Loucy (cell line): Measurements from ENCODE around the gene TAGLN2.

Source experiments
- H2AFZ ChIP-seq: fragments of 200-600 bp; sonication (generic); 2 replicates; pipeline ENCODE4 v1.6.0; 2016; ENCODE audit warnings: antibody characterized with exemption, mild to moderate bottlenecking, low read length, moderate library complexity
- H3F3A ChIP-seq: fragments of 200-600 bp; 2 replicates; pipeline ENCODE4 v1.6.0; 2016; ENCODE audit warnings: antibody characterized with exemption, low read depth, mild to moderate bottlenecking
- H3K27me3 ChIP-seq: fragments of 200-600 bp; sonication (generic); 2 replicates; pipeline ENCODE4 v1.6.1; 2014; ENCODE audit warnings: low read length, mild to moderate bottlenecking; ENCODE audit not compliant: insufficient read depth, poor library complexity, severe bottlenecking
- H3K36me3 ChIP-seq: fragments of 200-600 bp; sonication (generic); 2 replicates; pipeline ENCODE4 v1.6.1; 2016; ENCODE audit warnings: low read length; ENCODE audit not compliant: insufficient read depth
- H3K4me1 ChIP-seq: fragments of 200-600 bp; sonication (generic); 2 replicates; pipeline ENCODE4 v1.5.1; 2014; ENCODE audit warnings: low read length, mild to moderate bottlenecking; ENCODE audit not compliant: insufficient read depth, poor library complexity, severe bottlenecking
- H3K4me2 ChIP-seq: fragments of 200-600 bp; sonication (generic); 2 replicates; pipeline ENCODE4 v1.6.0; 2014; ENCODE audit warnings: antibody characterized with exemption, low read length, low read depth, mild to moderate bottlenecking; ENCODE audit not compliant: poor library complexity, severe bottlenecking
- H3K4me3 ChIP-seq: fragments of 200-600 bp; sonication (generic); 2 replicates; pipeline ENCODE4 v1.5.1; 2014; ENCODE audit warnings: low read length, mild to moderate bottlenecking, mixed read lengths; ENCODE audit not compliant: poor library complexity, severe bottlenecking
- H3K79me2 ChIP-seq: fragments of 200-600 bp; sonication (generic); 2 replicates; pipeline ENCODE4 v1.6.1; 2014; ENCODE audit warnings: low read length; ENCODE audit not compliant: insufficient read depth
- H3K9ac ChIP-seq: fragments of 200-600 bp; sonication (generic); 2 replicates; pipeline ENCODE4 v1.6.0; 2014; ENCODE audit warnings: mild to moderate bottlenecking, low read depth, low read length, moderate library complexity; ENCODE audit not compliant: poor library complexity, severe bottlenecking
- H3K9me2 ChIP-seq: fragments of 200-600 bp; sonication (generic); replicated peaks from 2 replicates; pipeline ENCODE4 v1.6.1; 2016; ENCODE audit warnings: low read depth, low read length, mixed read lengths
- H3K9me3 ChIP-seq: fragments of 200-600 bp; sonication (generic); 2 replicates; pipeline ENCODE4 v1.6.1; 2014; ENCODE audit warnings: mild to moderate bottlenecking, antibody characterized with exemption, low read length, low read depth; ENCODE audit not compliant: insufficient read depth
- H4K20me1 ChIP-seq: fragments of 200-600 bp; sonication (generic); 2 replicates; pipeline ENCODE4 v1.6.0; 2014; ENCODE audit warnings: antibody characterized with exemption, low read length, mild to moderate bottlenecking; ENCODE audit not compliant: insufficient read depth, poor library complexity, severe bottlenecking
- CTCF ChIP-seq: fragments of 200-600 bp; sonication (generic); conservative IDR thresholded peaks from 2 replicates; pipeline ENCODE4 v1.5.1; 2014; ENCODE audit warnings: mild to moderate bottlenecking, antibody characterized with exemption, low read length
- EZH2phosphoT487 ChIP-seq: fragments of 200-600 bp; IDR thresholded peaks from 2 replicates; pipeline ENCODE4 v1.6.1; 2018; ENCODE audit warnings: antibody characterized with exemption, mild to moderate bottlenecking, moderate library complexity, borderline replicate concordance

Gene TAGLN2

DNA sequence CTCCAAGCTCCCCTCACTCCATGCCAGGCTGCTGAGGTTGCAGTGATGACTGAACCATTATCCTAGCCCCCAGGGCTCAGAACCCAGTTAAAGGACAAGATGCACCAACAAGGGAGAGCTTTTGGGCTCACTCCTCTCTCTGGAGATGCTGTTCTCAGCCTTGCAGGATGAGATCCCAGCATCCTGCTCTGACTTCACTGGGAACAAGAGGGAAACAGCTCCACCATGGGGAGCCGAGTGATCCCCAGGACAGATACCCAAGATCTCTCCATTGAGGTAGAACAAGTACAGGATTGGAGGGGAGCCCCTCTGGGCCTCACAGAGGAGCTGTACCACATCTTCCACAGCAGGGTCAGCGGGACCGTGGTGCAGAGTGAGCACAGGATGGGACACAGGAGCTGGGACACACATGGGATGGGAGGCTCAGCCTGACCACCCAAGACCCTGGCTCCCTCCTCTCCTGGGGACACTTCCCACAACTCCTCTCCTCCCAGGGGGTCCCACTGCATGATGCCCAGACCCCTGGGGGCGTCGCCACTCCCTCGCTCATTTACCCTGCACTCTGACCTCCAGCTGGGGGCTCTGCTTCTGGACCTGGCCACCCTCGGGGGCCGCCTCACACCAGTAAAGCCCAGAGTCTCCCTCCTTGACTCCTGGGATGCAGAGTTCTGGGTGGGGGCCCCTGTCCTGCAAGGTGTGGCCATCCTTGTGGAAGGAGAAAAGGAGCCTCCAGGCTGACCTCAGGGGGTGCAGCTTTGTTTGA, 47.3 kb upstream of the TAGLN2 start:
- Histone ChIP-seq H3K9me2 (no peaks in the 10 kb centered on the region), H3K4me1 (no peaks in the 10 kb centered on the region), H4K20me1 (no peaks in the 10 kb centered on the region), H3K9ac (no peak overlapping the region), H3K27me3 (peaks cover 6% of the 10 kb centered on the region), H3K79me2 (no peaks in the 10 kb centered on the region), H3K9me3 (no peaks in the 10 kb centered on the region), H2AFZ (no peak overlapping the region), H3K4me3 (no peak overlapping the region), H3K4me2 (no peak overlapping the region), H3K36me3 (no peaks in the 10 kb centered on the region), H3F3A (no peaks in the 10 kb centered on the region)
- TF ChIP-seq EZH2phosphoT487 (no peak), CTCF (no peak)

- Histone ChIP-seq H3K4me1 (no peaks in the 10 kb centered on the region), H3K79me2 (no peaks in the 10 kb centered on the region), H3K4me2 (no peak overlapping the region), H3K27me3 (peaks cover 10% of the 10 kb centered on the region), H3K4me3 (no peak overlapping the region), H3K36me3 (no peaks in the 10 kb centered on the region), H3K9me2 (no peaks in the 10 kb centered on the region), H2AFZ (no peak overlapping the region), H4K20me1 (no peaks in the 10 kb centered on the region), H3K9me3 (no peaks in the 10 kb centered on the region), H3K9ac (no peak overlapping the region), H3F3A (no peaks in the 10 kb centered on the region)
- TF ChIP-seq CTCF = no peak
- no peak for TF ChIP-seq EZH2phosphoT487
Observed at GRCh38 chr1:159970932-159971342, 45.6 kb upstream of the TAGLN2 start.

DNA sequence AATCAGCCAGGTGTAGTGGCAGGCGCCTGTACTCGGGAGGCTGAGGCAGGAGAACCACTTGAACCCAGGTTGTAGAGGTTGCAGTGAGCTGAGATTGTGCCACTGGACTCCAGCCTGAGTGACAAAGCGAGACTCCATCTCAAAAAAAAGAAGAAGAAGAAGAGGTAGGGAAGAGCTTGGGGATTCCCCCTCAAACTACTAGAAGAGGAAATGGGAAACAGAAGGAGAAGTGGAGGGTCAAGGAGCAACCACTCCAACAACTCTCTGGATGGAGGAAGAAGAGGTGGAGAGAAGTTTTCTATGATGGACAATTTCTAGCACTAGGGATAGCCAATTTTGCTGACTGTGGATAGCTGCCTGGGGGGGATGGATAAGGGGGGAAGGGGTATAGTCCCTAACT, 43.6 kb upstream of the TAGLN2 start:
- H3K36me3 ChIP-seq = no peaks in the 10 kb centered on the region
- H3K9me2 ChIP-seq = no peaks in the 10 kb centered on the region
- no peak overlapping the region for H3K4me3 ChIP-seq
- no peaks in the 10 kb centered on the region for H4K20me1 ChIP-seq
- H2AFZ ChIP-seq = no peak overlapping the region
- no peak overlapping the region for H3K4me2 ChIP-seq
- no peaks in the 10 kb centered on the region for H3K9me3 ChIP-seq
- no peaks in the 10 kb centered on the region for H3K79me2 ChIP-seq
- H3K27me3 ChIP-seq = peaks cover 10% of the 10 kb centered on the region
- H3F3A ChIP-seq = no peaks in the 10 kb centered on the region
- H3K4me1 ChIP-seq = no peaks in the 10 kb centered on the region
- no peak overlapping the region for H3K9ac ChIP-seq
- TF ChIP-seq EZH2phosphoT487 (no peak), CTCF (no peak)
